Prostate gland (tissue), 2 donors: ENCODE measurements around the gene TNS4. TPM values are rescaled to one million over a fixed set of nuclear protein-coding genes. Genes with fewer than 3 reads are reported as not detected.

Experiments used
- DNase-seq: peaks from one replicate; pipeline ENCODE4 v3.0.0-alpha.2; 2019; ENCODE audit warnings: low spot score
- H3K27ac ChIP-seq, 2 donors: fragments of 200-600 bp; sonication (generic); 2 replicates each; pipeline ENCODE4 v1.5.1; 2017 to 2019
- H3K27me3 ChIP-seq: fragments of 200-600 bp; sonication (generic); replicated peaks from 2 replicates; pipeline ENCODE4 v1.5.1; 2019; ENCODE audit not compliant: insufficient read depth
- H3K36me3 ChIP-seq, 2 donors: fragments of 200-600 bp; sonication (generic); 1 replicate in 1 of 2; 2 replicates in 1 of 2; pipeline versions ENCODE4 v1.5.1 to v1.8.1; 2017 to 2019
- H3K4me1 ChIP-seq: fragments of 200-600 bp; sonication (generic); replicated peaks from 2 replicates; pipeline ENCODE4 v1.5.1; 2019
- H3K4me3 ChIP-seq, 2 donors: fragments of 200-600 bp; sonication (generic); 2 replicates each; pipeline ENCODE4 v1.5.1; 2017 to 2019
- H3K9me3 ChIP-seq: fragments of 200-600 bp; sonication (generic); 2 replicates; pipeline ENCODE4 v1.5.1; 2017
- CTCF ChIP-seq, 4 experiments: fragments of 200-600 bp in 2 of 4; fragments of 450-650 bp in 2 of 4; sonication (generic) in 2 of 4; IDR thresholded peaks; 1 replicate in 3 of 4; 2 replicates in 1 of 4; pipeline ENCODE4 v1.5.1; 2016 to 2019; ENCODE audit warnings: antibody characterized with exemption in 4 of 4, mild to moderate bottlenecking in 2 of 4, moderate library complexity in 2 of 4
- POLR2A ChIP-seq: fragments of 450-650 bp; IDR thresholded peaks from one replicate; pipeline ENCODE4 v1.6.1; 2016; ENCODE audit warnings: antibody characterized with exemption, mild to moderate bottlenecking
- POLR2AphosphoS5 ChIP-seq: sonication (generic); formaldehyde crosslinking; IDR thresholded peaks from one replicate; pipeline ENCODE4 v1.6.1; 2017; ENCODE audit warnings: antibody characterized with exemption
- WGBS: methylation state at CpG from one replicate; pipeline ENCODE4 v1.1.5; 2018; 5-methylcytosine and 5-hydroxymethylcytosine counted together
- intact Hi-C: fragments of 100-400 bp; cut with DNase I; formaldehyde crosslinking; loops from one replicate; pipeline ENCODE4 v1.14.2; 2022
- total RNA-seq, 2 donors: library from RNA; depleted of rRNA; stranded (reverse); fragments of >200 nt; gene quantifications; one replicate each; pipeline ENCODE4 v1.1.0, GENCODE V29; 2016

The TNS4 gene
- total RNA-seq, 2 donors from 2014 or later: 51.3 to 56.1 TPM

- no peak for TF ChIP-seq CTCF (IDR thresholded peaks at IDR 0.05)
- no peak for TF ChIP-seq POLR2A
- TF ChIP-seq POLR2AphosphoS5: no peak
- Histone ChIP-seq H3K36me3 (no peaks in the 10 kb centered on the region), H3K4me3 (no peak overlapping the region), H3K9me3 (no peaks in the 10 kb centered on the region), H3K4me1 (no peaks in the 10 kb centered on the region), H3K27me3 (no peaks in the 10 kb centered on the region), H3K27ac (no peak overlapping the region)
- DNase-seq: no peak
- intact Hi-C loops: no loop called here
- WGBS: 73% methylated on average over 11 of the region's 11 CpGs
Measured at GRCh38 chr17:40466298-40466971, 35.0 kb downstream of the TNS4 start.

- Histone ChIP-seq H3K27ac (no peak overlapping the region), H3K4me1 (no peaks in the 10 kb centered on the region), H3K4me3 (no peak overlapping the region), H3K9me3 (no peaks in the 10 kb centered on the region), H3K27me3 (no peaks in the 10 kb centered on the region), H3K36me3 (no peaks in the 10 kb centered on the region)
- WGBS: 86% methylated on average over 5 of the region's 5 CpGs
- DNase-seq: no peak
- intact Hi-C loops: no loop called here
- TF ChIP-seq POLR2A (no peak), POLR2AphosphoS5 (no peak), CTCF (IDR thresholded peaks at IDR 0.05) (no peak)
Measured at GRCh38 chr17:40464392-40464855, 37.0 kb downstream of the TNS4 start.

- DNase-seq: no peak
- TF ChIP-seq POLR2AphosphoS5 (no peak), CTCF (IDR thresholded peaks at IDR 0.05) (no peak)
- no peaks in the 10 kb centered on the region for H3K27me3 ChIP-seq
- no peaks in the 10 kb centered on the region for H3K9me3 ChIP-seq
- no peak overlapping the region for H3K27ac ChIP-seq
- 52% methylated on average over 11 of the region's 11 CpGs for WGBS
- intact Hi-C loops: no loop called here
- no peak overlapping the region for H3K4me3 ChIP-seq
- no peaks in the 10 kb centered on the region for H3K4me1 ChIP-seq
- no peaks in the 10 kb centered on the region for H3K36me3 ChIP-seq
Measured at GRCh38 chr17:40463122-40463550, 38.3 kb downstream of the TNS4 start.

- Histone ChIP-seq H3K27ac (peak overlapping the region; percentile 6 to 27), H3K36me3 (no peaks in the 10 kb centered on the region), H3K4me3 (no peak overlapping the region), H3K4me1 (no peaks in the 10 kb centered on the region), H3K9me3 (no peaks in the 10 kb centered on the region), H3K27me3 (no peaks in the 10 kb centered on the region)
- WGBS: 52% methylated on average over 9 of the region's 9 CpGs
- DNase-seq: no peak
- no peak for TF ChIP-seq POLR2A
- TF ChIP-seq CTCF (IDR thresholded peaks at IDR 0.05): no peak
- no peak for TF ChIP-seq POLR2AphosphoS5
- intact Hi-C loops: no loop called here
Measured at GRCh38 chr17:40462343-40463121, 38.9 kb downstream of the TNS4 start.
